Thyroid gland (tissue), 4 donors: ENCODE measurements around the gene CHAD.
A peak's percentile ranks its signal among the peaks of the same experiment; 100 is the strongest.

ENCODE experiments used
- CTCF ChIP-seq, 6 experiments: fragments of 200-600 bp in 3 of 6; fragments of 450-650 bp in 3 of 6; sonication (generic) in 3 of 6; IDR thresholded peaks; one replicate each; pipeline ENCODE4 v1.5.1; 2016 to 2019; ENCODE audit warnings: antibody characterized with exemption in 6 of 6, mild to moderate bottlenecking in 2 of 6, inconsistent platforms in 1 of 6, moderate library complexity in 1 of 6
- POLR2A ChIP-seq, 2 donors: fragments of 450-650 bp; IDR thresholded peaks; one replicate each; pipeline ENCODE4 v1.6.1; 2017; ENCODE audit warnings: antibody characterized with exemption in 2 of 2, mild to moderate bottlenecking in 2 of 2, moderate library complexity in 1 of 2

- TF ChIP-seq CTCF (IDR thresholded peaks at IDR 0.05): peak in 4 of 6 experiments; percentile 17 to 54 (median 42)
- TF ChIP-seq POLR2A (IDR thresholded peaks at IDR 0.05): no peak
These were observed 32.4 kb upstream of the CHAD start for GRCh38 chr17:50501054-50501453.
